ENCODE data around the gene METTL17. TPM values are rescaled to one million over a fixed set of nuclear protein-coding genes. Genes with fewer than 3 reads are reported as not detected.
"Not testable (repeated sequence)": the region's sequence is repeated elsewhere in the genome, so short reads cannot be mapped to it uniquely, and the experiment has no call there.

METTL17 gene
- total RNA-seq: 10 to 100 TPM; 28.8 to 56.4 (median 38.3) TPM
- 10 to 100 TPM; 50.2 to 79.3 TPM for polyA plus RNA-seq
- long read RNA-seq, donor 1, transcript METTL17-201 (14 exons, 1,749 nt): major isoform, 38 of 54 reads
- long read RNA-seq, donor 1, partial matches to known transcripts: 1 of 54 reads
- long read RNA-seq, donor 1, other reads (novel, unspliced or antisense): 5 of 54 reads
- long read RNA-seq, donor 2, transcript METTL17-201 (14 exons, 1,749 nt): major isoform, 37 of 58 reads
- long read RNA-seq, donor 2, partial matches to known transcripts: 2 of 58 reads
- long read RNA-seq, donor 2, other reads (novel, unspliced or antisense): 14 of 58 reads
- long read RNA-seq, donor 3, transcript METTL17-216 (13 exons, 1,605 nt): minor isoform, 6 of 90 reads
- long read RNA-seq, donor 3, transcript METTL17-221 (14 exons, 1,500 nt): minor isoform, 5 of 90 reads
- long read RNA-seq, donor 3, transcript METTL17-201 (14 exons, 1,749 nt): major isoform, 53 of 90 reads
- long read RNA-seq, donor 3, transcript METTL17-202 (13 exons, 1,586 nt): minor isoform, 6 of 90 reads
- long read RNA-seq, donor 3, partial matches to known transcripts: 8 of 90 reads
- long read RNA-seq, donor 3, other reads (novel, unspliced or antisense): 9 of 90 reads

- H3K9me3 ChIP-seq: no peaks in the 10 kb centered on the region
- no peaks in the 10 kb centered on the region for H3K27me3 ChIP-seq
- peak in 5 of 9 donors; percentile 14 to 40 (median 28) for TF ChIP-seq CTCF (IDR thresholded peaks at IDR 0.05)
- peak within 1 kb of the TSS; percentile 49 to 87 (median 84) for H3K27ac ChIP-seq
- 0% methylated on average over 42 of the region's 42 CpGs for WGBS, 2 donors
- H3K36me3 ChIP-seq: peaks cover 0 to 41% (median 34%) of the 10 kb centered on the region in 9 donors
- DNase-seq (peak; percentile 87 to 93), ATAC-seq (peak; percentile 95 to 98 (median 97))
- intact Hi-C loops (cut with DNase I): no loop called here
- peaks cover 5 to 46% (median 26%) of the 10 kb centered on the region in 9 donors for H3K4me1 ChIP-seq
- peak within 1 kb of the TSS; percentile 46 to 97 (median 86) for H3K4me3 ChIP-seq
These were observed at the start of gene METTL17 for GRCh38 chr14:20989787-20990600. Gene METTL17 (plus strand): TSS chr14:20989980. CDS start chr14:20990003, 23 bp downstream.

DNA sequence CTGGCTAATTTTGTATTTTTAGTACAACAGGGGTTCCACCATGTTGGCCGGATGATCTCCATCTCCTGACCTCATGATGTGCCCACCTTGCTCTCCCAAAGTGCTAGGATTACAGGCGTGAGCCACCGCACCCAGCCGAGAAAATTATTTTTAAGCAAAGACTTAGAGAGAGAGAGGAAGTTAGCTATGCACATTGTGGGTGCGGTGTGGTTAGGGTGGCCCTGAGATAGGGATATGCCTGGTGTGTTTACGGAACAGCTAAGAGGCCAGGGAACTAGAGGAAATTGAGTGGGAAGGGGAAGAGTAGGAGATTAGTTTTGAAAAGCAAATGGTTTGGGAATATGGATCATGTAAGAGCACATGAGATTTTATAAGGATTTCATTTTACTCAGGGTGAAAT lies 44.6 kb upstream of the METTL17 start:
- H3K27ac ChIP-seq; H3K36me3 ChIP-seq; ATAC-seq; H3K4me1 ChIP-seq; intact Hi-C loops (cut with DNase I); DNase-seq; H3K4me3 ChIP-seq; H3K9me3 ChIP-seq: not testable (repeated sequence)
- 72 to 77% methylated on average over 6 of the region's 6 CpGs for WGBS, 2 donors
- H3K27me3 ChIP-seq: peaks cover 0 to 20% (median 6%) of the 10 kb centered on the region in 7 donors

- H3K4me3 ChIP-seq; intact Hi-C loops (cut with DNase I): not testable (repeated sequence)
- WGBS, 2 donors: 85 to 90% methylated on average over 4 of the region's 9 CpGs
These were observed 43.1 kb upstream of the METTL17 start for GRCh38 chr14:20946707-20947106.

GRCh38 chr14:20954736-20955537 lies 34.8 kb upstream of the METTL17 start, which contains the start of gene RNASE2:
Gene RNASE2 (plus strand): TSS chr14:20955487. CDS start chr14:20955772, 285 bp downstream.
- ATAC-seq (peak in 2 of 8 donors; percentile 17 to 55), DNase-seq (peak in 1 of 2 donors; percentile 18)
- H3K9me3 ChIP-seq; intact Hi-C loops (cut with DNase I); H3K36me3 ChIP-seq: not testable (repeated sequence)
- 76 to 81% methylated on average over 4 of the region's 4 CpGs for WGBS, 2 donors
- Histone ChIP-seq H3K4me3 (peak within 1 kb of the TSS in 1 of 10 donors; percentile 23), H3K4me1 (peaks cover 0 to 11% (median 0%) of the 10 kb centered on the region in 9 donors), H3K27ac (peak within 1 kb of the TSS in 1 of 10 donors; percentile 16), H3K27me3 (peaks cover 0 to 14% (median 10%) of the 10 kb centered on the region in 7 donors)

More at GRCh38 chr14:20946707-20947106, 43.1 kb upstream of the METTL17 start:
- not testable (repeated sequence) for H3K36me3 ChIP-seq, H3K27ac ChIP-seq, H3K4me1 ChIP-seq, DNase-seq, H3K9me3 ChIP-seq, ATAC-seq
- H3K27me3 ChIP-seq: peaks cover 0 to 14% (median 4%) of the 10 kb centered on the region in 7 donors

DNA sequence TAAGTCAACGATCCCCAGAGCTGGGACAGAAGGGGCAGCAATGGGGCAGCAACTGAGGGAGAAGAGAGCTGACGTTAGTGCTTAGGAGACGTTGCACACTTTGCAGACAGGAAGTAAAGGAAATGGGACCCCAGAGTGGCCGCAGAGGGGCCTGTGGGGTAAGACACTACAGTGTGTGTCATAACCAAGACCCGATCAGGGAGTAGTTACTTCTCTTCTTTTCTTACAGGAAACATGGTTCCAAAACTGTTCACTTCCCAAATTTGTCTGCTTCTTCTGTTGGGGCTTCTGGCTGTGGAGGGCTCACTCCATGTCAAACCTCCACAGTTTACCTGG lies 34.3 kb upstream of the METTL17 start:
- H3K36me3 ChIP-seq; DNase-seq; H3K9me3 ChIP-seq; intact Hi-C loops (cut with DNase I): not testable (repeated sequence)
- peak in 2 of 8 donors; percentile 30 to 63 for ATAC-seq
- peak overlapping the region in 1 of 10 donors; percentile 16 for H3K27ac ChIP-seq
- WGBS, 2 donors: 54 to 71% methylated on average over 5 of the region's 5 CpGs
- H3K27me3 ChIP-seq: peaks cover 0 to 14% (median 10%) of the 10 kb centered on the region in 7 donors
- H3K4me3 ChIP-seq: peak overlapping the region in 1 of 10 donors; percentile 23
- peaks cover 0 to 11% (median 0%) of the 10 kb centered on the region in 9 donors for H3K4me1 ChIP-seq
